Heart right ventricle (tissue), 16 donors: Measurements from ENCODE around the gene CXCL5. TPM values are rescaled to one million over a fixed set of nuclear protein-coding genes. Genes with fewer than 3 reads are reported as not detected.
A peak's percentile ranks its signal among the peaks of the same experiment; 100 is the strongest.

Experiments used
- ATAC-seq, 8 donors: fragments of 200-7000 bp; cut with Tn5 transposase; one replicate each; pipeline ENCODE4 v1.9.1; 2020; ENCODE audit warnings: mild to moderate bottlenecking in 8 of 8, moderate library complexity in 8 of 8, moderate number of reproducible peaks in 1 of 8
- DNase-seq, 2 donors: peaks; one replicate each; pipeline ENCODE4 v3.0.0-alpha.2; 2020
- H3K27ac ChIP-seq, 10 donors: fragments of 200-600 bp; sonication (generic) in 2 of 10; one replicate each; pipeline versions ENCODE4 v1.5.0 to v1.8.0; 2020 to 2022; ENCODE audit warnings: mild to moderate bottlenecking in 3 of 10
- H3K27me3 ChIP-seq, 7 donors: fragments of 200-600 bp; one replicate each; pipeline ENCODE4 v1.8.0; 2021 to 2022; ENCODE audit warnings: mild to moderate bottlenecking in 2 of 7
- H3K36me3 ChIP-seq, 9 donors: fragments of 200-600 bp; sonication (generic) in 1 of 9; one replicate each; pipeline versions ENCODE4 v1.5.0 to v1.8.0; 2020 to 2022; ENCODE audit warnings: mild to moderate bottlenecking in 2 of 9
- H3K4me1 ChIP-seq, 9 donors: fragments of 200-600 bp; sonication (generic) in 1 of 9; one replicate each; pipeline versions ENCODE4 v1.5.0 to v1.8.0; 2020 to 2022; ENCODE audit warnings: mild to moderate bottlenecking in 4 of 9
- H3K4me3 ChIP-seq, 10 donors: fragments of 200-600 bp; sonication (generic) in 2 of 10; one replicate each; pipeline versions ENCODE4 v1.5.0 to v1.8.0; 2020 to 2022; ENCODE audit warnings: mild to moderate bottlenecking in 7 of 10, moderate library complexity in 2 of 10
- H3K9me3 ChIP-seq, 11 donors: fragments of 200-600 bp in 10 of 11; sonication (generic) in 2 of 11; one replicate each; pipeline versions ENCODE4 v1.5.0 to v1.8.0; 2013 to 2022; ENCODE audit warnings: mild to moderate bottlenecking in 2 of 11, control low read depth in 1 of 11, moderate library complexity in 1 of 11
- WGBS, 2 donors: extraction: QIAGEN DNeasy Blood & Tissue Kit; methylation state at CpG; one replicate each; pipeline ENCODE4 v1.1.7; 2013; ENCODE audit warnings: inconsistent platforms in 1 of 2; 5-methylcytosine and 5-hydroxymethylcytosine counted together
- intact Hi-C, 10 donors: fragments of 100-400 bp; cut with DNase I; formaldehyde crosslinking; loops; one replicate each; pipeline versions ENCODE4 v1.11.1 to v1.14.2; 2022
- long read RNA-seq, 3 donors: library from polyadenylated mRNA; unstranded; transcript quantifications; one replicate each; pipeline ENCODE4 v2.0.0, GENCODE V29; 2020 to 2021
- polyA plus RNA-seq, 2 donors: library from polyadenylated mRNA; stranded (reverse); fragments of 200-250 nt; gene quantifications; one replicate each; pipeline ENCODE4 v1.2.3, GENCODE V29; 2013
- total RNA-seq, 10 donors: library from RNA; stranded (reverse); fragmentation: NEBNext Ultra II Directional in 3 of 10; extraction: Animal tissue kit (Norgen Biotek cat#: 25700) in 3 of 10; gene quantifications; one replicate each; pipeline versions ENCODE4 v1.2.1 to v1.2.4, GENCODE V29; 2021 to 2023
- TF ChIP-seq, protein P1 (sequence below), 9 donors: fragments of 200-600 bp; sonication (generic) in 2 of 9; IDR thresholded peaks; one replicate each; pipeline versions ENCODE4 v1.5.0 to v1.8.0; 2021 to 2022; ENCODE audit warnings: antibody characterized with exemption in 9 of 9, mild to moderate bottlenecking in 5 of 9, moderate library complexity in 1 of 9
- donor health status: Arrhythmogenic right ventricular cardiomyopathy.
- donor health status: ischemic (EF 13 %, LVEDD 7.1; RV severe dilation, severe dysfunction).
- donor health status: healthy with polysubstance abuse.
- donor health status: DM: no; HTN: yes; CAD: no.
- donor health status: DM: no; HTN: no; CAD: no.
- donor health status: ischemic (EF 25% LVEDD 6.9; RV normal size, moderate dysfunction).
- donor health status: ischemic (EF 25% LVEDD 5.7; RV mildly dilated, moderate dysfunction).
- donor health status: healthy.
- donor health status: DM: yes; HTN: yes; CAD: no.
- donor health status: Ischemic cardiomyopathy.
- donor health status: ischemic (EF 35%, LVEDD 5.7; RV mildly dilated, moderate dysfunction).
- donor health status: nonischemic (EF 11% LVEDD 7.7; RV severe dilation, severe dysfunction).
- donor health status: DM: yes; HTN: yes; CAD: no.
- donor health status: PGD.
- donor health status: ischemic (EF 29% LVEDD 5.4; RV normal size, mild dysfunction).
- donor health status: nonischemic (EF 23%, LVEDD 6.1; RV moderate dilation, normal function).

Gene CXCL5
- under 1 TPM in 3 of 10 donors, not detected in 7; 0.15 to 0.25 (median 0.18) TPM for total RNA-seq
- polyA plus RNA-seq: under 1 TPM; 0.07 to 0.09 TPM
- long read RNA-seq, donor 1: 0 reads
- long read RNA-seq, donor 2: 0 reads
- long read RNA-seq, donor 3: 0 reads

- no peaks in the 10 kb centered on the region for H3K9me3 ChIP-seq
- H3K27me3 ChIP-seq: peaks cover 0 to 42% (median 32%) of the 10 kb centered on the region in 7 donors
- ATAC-seq: peak; percentile 62 to 89 (median 78)
- no peaks in the 10 kb centered on the region for H3K36me3 ChIP-seq
- H3K4me3 ChIP-seq: peak within 1 kb of the TSS in 9 of 10 donors; percentile 15 to 47 (median 42)
- peak within 1 kb of the TSS in 1 of 10 donors; percentile 49 for H3K27ac ChIP-seq
- TF ChIP-seq, protein P1, sequence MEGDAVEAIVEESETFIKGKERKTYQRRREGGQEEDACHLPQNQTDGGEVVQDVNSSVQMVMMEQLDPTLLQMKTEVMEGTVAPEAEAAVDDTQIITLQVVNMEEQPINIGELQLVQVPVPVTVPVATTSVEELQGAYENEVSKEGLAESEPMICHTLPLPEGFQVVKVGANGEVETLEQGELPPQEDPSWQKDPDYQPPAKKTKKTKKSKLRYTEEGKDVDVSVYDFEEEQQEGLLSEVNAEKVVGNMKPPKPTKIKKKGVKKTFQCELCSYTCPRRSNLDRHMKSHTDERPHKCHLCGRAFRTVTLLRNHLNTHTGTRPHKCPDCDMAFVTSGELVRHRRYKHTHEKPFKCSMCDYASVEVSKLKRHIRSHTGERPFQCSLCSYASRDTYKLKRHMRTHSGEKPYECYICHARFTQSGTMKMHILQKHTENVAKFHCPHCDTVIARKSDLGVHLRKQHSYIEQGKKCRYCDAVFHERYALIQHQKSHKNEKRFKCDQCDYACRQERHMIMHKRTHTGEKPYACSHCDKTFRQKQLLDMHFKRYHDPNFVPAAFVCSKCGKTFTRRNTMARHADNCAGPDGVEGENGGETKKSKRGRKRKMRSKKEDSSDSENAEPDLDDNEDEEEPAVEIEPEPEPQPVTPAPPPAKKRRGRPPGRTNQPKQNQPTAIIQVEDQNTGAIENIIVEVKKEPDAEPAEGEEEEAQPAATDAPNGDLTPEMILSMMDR (IDR thresholded peaks at IDR 0.05): peak in 5 of 9 donors; percentile 25 to 47 (median 30)
- intact Hi-C loops: no loop called here
- H3K4me1 ChIP-seq: peaks cover 0 to 13% (median 5%) of the 10 kb centered on the region in 9 donors
- peak; percentile 18 to 26 for DNase-seq
- 7 to 8% methylated on average over 46 of the region's 46 CpGs for WGBS, 2 donors
Measured at GRCh38 chr4:73998040-73999011, at the start of gene CXCL5. Gene CXCL5 (minus strand): TSS chr4:73998677. CDS start chr4:73998581, 96 bp downstream.

- 66 to 68% methylated on average over 1 of the region's 1 CpG for WGBS, 2 donors
- Histone ChIP-seq H3K4me3 (no peak overlapping the region), H3K27me3 (no peaks in the 10 kb centered on the region), H3K27ac (no peak overlapping the region), H3K36me3 (no peaks in the 10 kb centered on the region), H3K4me1 (peaks cover 0 to 11% (median 0%) of the 10 kb centered on the region in 9 donors), H3K9me3 (peaks cover 0 to 28% (median 15%) of the 10 kb centered on the region in 11 donors)
- DNase-seq: no peak
- TF ChIP-seq, protein P1 (IDR thresholded peaks at IDR 0.05): no peak
- no peak for ATAC-seq
- intact Hi-C loops: loop anchor here in 1 of 10 donors (10.0 kb wide), 1 partner anchor 48 kb away; the partner anchor contains the start of gene CXCL2
Measured at GRCh38 chr4:74047152-74047551, 48.7 kb upstream of the CXCL5 start.

GRCh38 chr4:74045772-74046171 is 47.3 kb upstream of the CXCL5 start:
- WGBS, 2 donors: 87 to 90% methylated on average over 2 of the region's 2 CpGs
- intact Hi-C loops: loop anchor here in 1 of 10 donors (10.0 kb wide), 1 partner anchor 49 kb away; the partner anchor contains the start of gene CXCL2
- Histone ChIP-seq H3K27me3 (no peaks in the 10 kb centered on the region), H3K4me3 (no peak overlapping the region), H3K4me1 (peaks cover 0 to 11% (median 0%) of the 10 kb centered on the region in 9 donors), H3K27ac (no peak overlapping the region), H3K9me3 (peaks cover 0 to 23% (median 15%) of the 10 kb centered on the region in 11 donors), H3K36me3 (no peaks in the 10 kb centered on the region)
- DNase-seq: no peak
- TF ChIP-seq, protein P1 (IDR thresholded peaks at IDR 0.05): no peak
- no peak for ATAC-seq

DNA sequence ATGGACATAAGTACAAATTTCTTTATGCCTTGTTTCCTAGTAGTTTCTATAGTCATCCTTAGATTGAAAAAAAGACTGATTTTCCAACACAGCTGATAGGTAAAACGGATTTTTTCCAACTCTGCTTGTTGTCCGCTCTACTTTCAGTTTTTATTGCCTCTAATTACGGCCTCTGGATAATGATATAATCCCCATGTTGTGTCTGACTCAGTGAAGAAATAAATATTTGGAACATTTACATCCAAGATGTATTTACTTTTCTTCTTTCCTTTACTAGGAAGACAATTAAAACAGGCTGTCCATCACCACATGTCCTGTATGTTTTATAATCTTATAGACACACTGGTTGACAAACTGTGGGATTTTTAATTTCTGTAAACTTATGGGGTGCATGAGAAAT is 46.8 kb upstream of the CXCL5 start:
- Histone ChIP-seq H3K36me3 (no peaks in the 10 kb centered on the region), H3K27ac (no peak overlapping the region), H3K9me3 (peaks cover 0 to 23% (median 15%) of the 10 kb centered on the region in 11 donors), H3K27me3 (no peaks in the 10 kb centered on the region), H3K4me1 (peaks cover 0 to 11% (median 0%) of the 10 kb centered on the region in 9 donors), H3K4me3 (no peak overlapping the region)
- DNase-seq (no peak), ATAC-seq (no peak)
- intact Hi-C loops: loop anchor here in 1 of 10 donors (10.0 kb wide), 1 partner anchor 50 kb away; the partner anchor contains the start of gene CXCL2
- TF ChIP-seq, protein P1 (IDR thresholded peaks at IDR 0.05): no peak
- 85 to 90% methylated on average over 3 of the region's 3 CpGs for WGBS, 2 donors
